Heart left ventricle (tissue), 16 donors: ENCODE data around the gene DGKZ. TPM values are rescaled to one million over a fixed set of nuclear protein-coding genes. Genes with fewer than 3 reads are reported as not detected.

Experiments
- ATAC-seq, 4 donors: fragments of 200-7000 bp; cut with Tn5 transposase; one replicate each; pipeline ENCODE4 v1.9.1; 2020 to 2022; ENCODE audit warnings: moderate library complexity in 4 of 4, mild to moderate bottlenecking in 3 of 4, moderate number of reproducible peaks in 1 of 4
- DNase-seq, 5 donors: peaks; one replicate each; pipeline ENCODE4 v3.0.0-alpha.2; 2020
- H3K27ac ChIP-seq, 12 donors: fragments of 200-600 bp; sonication (generic) in 4 of 12; one replicate each; pipeline versions ENCODE4 v1.5.0 to v1.8.0; 2016 to 2022; ENCODE audit warnings: mild to moderate bottlenecking in 2 of 12
- H3K27me3 ChIP-seq, 9 donors: fragments of 200-600 bp; sonication (generic) in 2 of 9; one replicate each; pipeline versions ENCODE4 v1.5.1 to v1.8.0; 2016 to 2022; ENCODE audit warnings: mild to moderate bottlenecking in 3 of 9
- H3K36me3 ChIP-seq, 9 donors: fragments of 200-600 bp; sonication (generic) in 2 of 9; one replicate each; pipeline versions ENCODE4 v1.5.0 to v1.8.0; 2018 to 2022; ENCODE audit warnings: mild to moderate bottlenecking in 2 of 9
- H3K4me1 ChIP-seq, 12 donors: fragments of 200-600 bp; sonication (generic) in 4 of 12; one replicate each; pipeline versions ENCODE4 v1.5.0 to v1.8.0; 2016 to 2022; ENCODE audit warnings: mild to moderate bottlenecking in 3 of 12
- H3K4me3 ChIP-seq, 12 donors: fragments of 200-600 bp; sonication (generic) in 4 of 12; one replicate each; pipeline versions ENCODE4 v1.5.0 to v1.8.0; 2017 to 2022; ENCODE audit warnings: mild to moderate bottlenecking in 9 of 12, moderate library complexity in 4 of 12
- H3K9me3 ChIP-seq, 12 donors: fragments of 200-600 bp; sonication (generic) in 4 of 12; one replicate each; pipeline versions ENCODE4 v1.5.0 to v1.8.0; 2016 to 2022; ENCODE audit warnings: mild to moderate bottlenecking in 1 of 12
- POLR2A ChIP-seq, 2 donors: fragments of 450-650 bp; IDR thresholded peaks; one replicate each; pipeline ENCODE4 v1.6.1; 2017; ENCODE audit warnings: antibody characterized with exemption in 2 of 2, mild to moderate bottlenecking in 2 of 2, moderate library complexity in 2 of 2
- WGBS, 4 donors: extraction: QIAGEN DNeasy Blood & Tissue Kit in 2 of 4; methylation state at CpG; one replicate each; pipeline versions ENCODE4 v1.1.5 to v1.1.7; 2013 to 2018; 5-methylcytosine and 5-hydroxymethylcytosine counted together
- intact Hi-C, 10 donors: fragments of 100-400 bp; cut with DNase I; formaldehyde crosslinking; loops; one replicate each; pipeline versions ENCODE4 v1.11.1 to v1.14.2; 2022
- polyA plus RNA-seq, 2 donors: library from polyadenylated mRNA; stranded (reverse); fragments of 200-250 nt; gene quantifications; one replicate each; pipeline ENCODE4 v1.2.3, GENCODE V29; 2013
- total RNA-seq, 9 donors: library from RNA; depleted of rRNA in 2 of 9; stranded (reverse); fragments of >200 nt in 2 of 9; fragmentation: NEBNext Ultra II Directional in 3 of 9; extraction: Animal tissue kit (Norgen Biotek cat#: 25700) in 3 of 9; gene quantifications; one replicate each; pipeline versions ENCODE4 v1.1.0 to v1.2.4, GENCODE V29; 2016 to 2023
- TF ChIP-seq, protein P1 (sequence below), 12 donors: fragments of 200-600 bp; sonication (generic) in 4 of 12; IDR thresholded peaks; one replicate each; pipeline versions ENCODE4 v1.5.0 to v1.8.0; 2018 to 2022; ENCODE audit warnings: antibody characterized with exemption in 12 of 12, mild to moderate bottlenecking in 5 of 12
- donor health status: ischemic (EF 13 %, LVEDD 7.1; RV severe dilation, severe dysfunction).
- donor health status: healthy with polysubstance abuse.
- donor health status: DM: no; HTN: yes; CAD: no.
- donor health status: DM: no; HTN: no; CAD: no.
- donor health status: ischemic (EF 25% LVEDD 6.9; RV normal size, moderate dysfunction).
- donor health status: ischemic (EF 25% LVEDD 5.7; RV mildly dilated, moderate dysfunction).
- donor health status: healthy.
- donor health status: DM: yes; HTN: yes; CAD: no.
- donor health status: ischemic (EF 35%, LVEDD 5.7; RV mildly dilated, moderate dysfunction).
- donor health status: nonischemic (EF 11% LVEDD 7.7; RV severe dilation, severe dysfunction).
- donor health status: DM: yes; HTN: yes; CAD: no.
- donor health status: PGD.
- donor health status: ischemic (EF 29% LVEDD 5.4; RV normal size, mild dysfunction).
- donor health status: nonischemic (EF 23%, LVEDD 6.1; RV moderate dilation, normal function).

DGKZ gene
- total and polyA plus RNA-seq, 11 donors: 41.7 to 114 (median 59.5) TPM

GRCh38 chr11:46341454-46341853 is 5.8 kb upstream of the DGKZ start:
- no peaks in the 10 kb centered on the region for H3K36me3 ChIP-seq
- intact Hi-C loops: no loop called here
- no peak for DNase-seq
- TF ChIP-seq POLR2A (IDR thresholded peaks at IDR 0.05): no peak
- TF ChIP-seq, protein P1, sequence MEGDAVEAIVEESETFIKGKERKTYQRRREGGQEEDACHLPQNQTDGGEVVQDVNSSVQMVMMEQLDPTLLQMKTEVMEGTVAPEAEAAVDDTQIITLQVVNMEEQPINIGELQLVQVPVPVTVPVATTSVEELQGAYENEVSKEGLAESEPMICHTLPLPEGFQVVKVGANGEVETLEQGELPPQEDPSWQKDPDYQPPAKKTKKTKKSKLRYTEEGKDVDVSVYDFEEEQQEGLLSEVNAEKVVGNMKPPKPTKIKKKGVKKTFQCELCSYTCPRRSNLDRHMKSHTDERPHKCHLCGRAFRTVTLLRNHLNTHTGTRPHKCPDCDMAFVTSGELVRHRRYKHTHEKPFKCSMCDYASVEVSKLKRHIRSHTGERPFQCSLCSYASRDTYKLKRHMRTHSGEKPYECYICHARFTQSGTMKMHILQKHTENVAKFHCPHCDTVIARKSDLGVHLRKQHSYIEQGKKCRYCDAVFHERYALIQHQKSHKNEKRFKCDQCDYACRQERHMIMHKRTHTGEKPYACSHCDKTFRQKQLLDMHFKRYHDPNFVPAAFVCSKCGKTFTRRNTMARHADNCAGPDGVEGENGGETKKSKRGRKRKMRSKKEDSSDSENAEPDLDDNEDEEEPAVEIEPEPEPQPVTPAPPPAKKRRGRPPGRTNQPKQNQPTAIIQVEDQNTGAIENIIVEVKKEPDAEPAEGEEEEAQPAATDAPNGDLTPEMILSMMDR (IDR thresholded peaks at IDR 0.05): no peak
- 98 to 99% (median 98%) methylated on average over 3 of the region's 3 CpGs for WGBS, 4 donors
- no peaks in the 10 kb centered on the region for H3K27me3 ChIP-seq
- no peak for ATAC-seq
- no peak overlapping the region for H3K4me3 ChIP-seq
- no peaks in the 10 kb centered on the region for H3K9me3 ChIP-seq
- peaks cover 5 to 72% (median 45%) of the 10 kb centered on the region in 12 donors for H3K4me1 ChIP-seq
- H3K27ac ChIP-seq: peak overlapping the region; percentile 49 to 95 (median 71)

DNA sequence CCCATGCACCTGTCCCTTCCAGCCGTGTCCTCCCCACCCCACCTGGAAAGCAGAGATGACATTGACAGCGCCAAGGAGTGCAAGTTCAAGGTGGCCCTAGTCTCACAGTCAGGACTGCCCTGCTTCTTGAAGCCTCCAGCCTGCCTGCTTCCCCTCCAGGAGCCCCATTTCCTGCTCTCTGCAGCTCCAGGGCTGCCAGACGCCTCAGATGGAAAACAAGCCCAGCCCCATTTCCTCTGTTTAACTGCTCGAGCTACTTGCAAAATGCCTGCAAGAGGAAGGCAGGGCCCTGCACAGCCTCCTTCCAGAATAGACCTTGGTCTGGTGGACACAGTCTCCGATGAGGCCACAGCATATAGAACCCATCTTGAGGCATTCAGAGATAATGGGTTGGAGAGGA is 5.0 kb upstream of the DGKZ start:
- ATAC-seq (no peak), DNase-seq (peak in 3 of 5 donors; percentile 57 to 64 (median 57))
- H3K4me1 ChIP-seq: peaks cover 5 to 77% (median 46%) of the 10 kb centered on the region in 12 donors
- intact Hi-C loops: no loop called here
- H3K27ac ChIP-seq: peak overlapping the region; percentile 49 to 95 (median 71)
- WGBS, 4 donors: 27 to 59% (median 42%) methylated on average over 4 to 5 of the region's 5 CpGs
- no peaks in the 10 kb centered on the region for H3K9me3 ChIP-seq
- no peak overlapping the region for H3K4me3 ChIP-seq
- no peaks in the 10 kb centered on the region for H3K36me3 ChIP-seq
- no peak for TF ChIP-seq POLR2A (IDR thresholded peaks at IDR 0.05)
- TF ChIP-seq, protein P1 (IDR thresholded peaks at IDR 0.05): no peak
- H3K27me3 ChIP-seq: no peaks in the 10 kb centered on the region

- Histone ChIP-seq H3K4me1 (peaks cover 5 to 77% (median 49%) of the 10 kb centered on the region in 12 donors), H3K9me3 (no peaks in the 10 kb centered on the region), H3K4me3 (no peak overlapping the region), H3K27ac (peak overlapping the region in 5 of 12 donors; percentile 47 to 95 (median 75)), H3K27me3 (no peaks in the 10 kb centered on the region), H3K36me3 (no peaks in the 10 kb centered on the region)
- DNase-seq (no peak), ATAC-seq (no peak)
- intact Hi-C loops: no loop called here
- TF ChIP-seq, protein P1 (IDR thresholded peaks at IDR 0.05): no peak
- TF ChIP-seq POLR2A (IDR thresholded peaks at IDR 0.05): no peak
- 75 to 89% (median 82%) methylated on average over 3 of the region's 3 CpGs for WGBS, 4 donors
Observed at GRCh38 chr11:46343520-46343919, 3.7 kb upstream of the DGKZ start.

- peaks cover 0 to 77% (median 47%) of the 10 kb centered on the region in 12 donors for H3K4me1 ChIP-seq
- WGBS, 4 donors: 46 to 72% (median 54%) methylated on average over 12 to 20 of the region's 20 CpGs
Observed at GRCh38 chr11:46345131-46345597, 2.1 kb upstream of the DGKZ start.

More at GRCh38 chr11:46345131-46345597, 2.1 kb upstream of the DGKZ start:
- intact Hi-C loops: no loop called here
- peak overlapping the region; percentile 22 to 93 (median 62) for H3K4me3 ChIP-seq
- ATAC-seq (peak; percentile 8 to 69 (median 28)), DNase-seq (peak; percentile 78 to 87 (median 82))
- TF ChIP-seq, protein P1 (IDR thresholded peaks at IDR 0.05): peak in 4 of 12 donors; percentile 5 to 41 (median 22)
- TF ChIP-seq POLR2A (IDR thresholded peaks at IDR 0.05): peak in 1 of 2 donors; percentile 60
- H3K27me3 ChIP-seq: no peaks in the 10 kb centered on the region
- H3K9me3 ChIP-seq: no peaks in the 10 kb centered on the region
- peak overlapping the region; percentile 51 to 93 (median 84) for H3K27ac ChIP-seq
- no peaks in the 10 kb centered on the region for H3K36me3 ChIP-seq
